ENCODE results near the gene MYRFL.

The MYRFL gene

GRCh38 chr12:69932154-69932553 is 107.1 kb downstream of the MYRFL start:
- no peak for DNase-seq (ENCODE audit: low spot score)
- Histone ChIP-seq H3K27ac (ENCODE audit: poor library complexity, severe bottlenecking) (no peak overlapping the region), H3K9me3 (ENCODE audit: severe bottlenecking) (no peaks in the 10 kb centered on the region), H3K4me1 (ENCODE audit: insufficient read depth, poor library complexity, severe bottlenecking) (no peaks in the 10 kb centered on the region), H3K27me3 (ENCODE audit: insufficient read depth, poor library complexity, severe bottlenecking) (no peaks in the 10 kb centered on the region), H3K4me3 (ENCODE audit: severe bottlenecking) (no peak overlapping the region), H3K36me3 (ENCODE audit: low read depth) (no peaks in the 10 kb centered on the region)
- ATAC-seq (ENCODE audit: low read depth), result no peak
- no peak for TF ChIP-seq CTCF (IDR thresholded peaks at IDR 0.05; ENCODE audit: poor library complexity, severe bottlenecking)

- Histone ChIP-seq H3K27ac (ENCODE audit: poor library complexity, severe bottlenecking) (no peak overlapping the region), H3K27me3 (ENCODE audit: insufficient read depth, poor library complexity, severe bottlenecking) (no peaks in the 10 kb centered on the region), H3K36me3 (ENCODE audit: low read depth) (no peaks in the 10 kb centered on the region), H3K9me3 (ENCODE audit: severe bottlenecking) (no peaks in the 10 kb centered on the region), H3K4me3 (ENCODE audit: severe bottlenecking) (no peak overlapping the region), H3K4me1 (ENCODE audit: insufficient read depth, poor library complexity, severe bottlenecking) (no peaks in the 10 kb centered on the region)
- TF ChIP-seq CTCF (IDR thresholded peaks at IDR 0.05; ENCODE audit: poor library complexity, severe bottlenecking), result no peak
- no peak for DNase-seq (ENCODE audit: low spot score)
- no peak for ATAC-seq (ENCODE audit: low read depth)
These were observed 107.9 kb downstream of the MYRFL start for GRCh38 chr12:69932676-69933552.

- Histone ChIP-seq H3K9me3 (ENCODE audit: severe bottlenecking) (no peaks in the 10 kb centered on the region), H3K4me1 (ENCODE audit: insufficient read depth, poor library complexity, severe bottlenecking) (no peaks in the 10 kb centered on the region), H3K4me3 (ENCODE audit: severe bottlenecking) (no peak overlapping the region), H3K27ac (ENCODE audit: poor library complexity, severe bottlenecking) (no peak overlapping the region), H3K36me3 (ENCODE audit: low read depth) (no peaks in the 10 kb centered on the region), H3K27me3 (ENCODE audit: insufficient read depth, poor library complexity, severe bottlenecking) (no peaks in the 10 kb centered on the region)
- DNase-seq (ENCODE audit: low spot score) (no peak), ATAC-seq (ENCODE audit: low read depth) (no peak)
- TF ChIP-seq CTCF (IDR thresholded peaks at IDR 0.05; ENCODE audit: poor library complexity, severe bottlenecking), result no peak
These were observed 109.0 kb downstream of the MYRFL start for GRCh38 chr12:69934011-69934410.

GRCh38 chr12:69935651-69936100 is 110.6 kb downstream of the MYRFL start:
- Histone ChIP-seq H3K27ac (ENCODE audit: poor library complexity, severe bottlenecking) (no peak overlapping the region), H3K27me3 (ENCODE audit: insufficient read depth, poor library complexity, severe bottlenecking) (no peaks in the 10 kb centered on the region), H3K9me3 (ENCODE audit: severe bottlenecking) (no peaks in the 10 kb centered on the region), H3K4me1 (ENCODE audit: insufficient read depth, poor library complexity, severe bottlenecking) (no peaks in the 10 kb centered on the region), H3K36me3 (ENCODE audit: low read depth) (no peaks in the 10 kb centered on the region), H3K4me3 (ENCODE audit: severe bottlenecking) (no peak overlapping the region)
- ATAC-seq (ENCODE audit: low read depth), result no peak
- no peak for DNase-seq (ENCODE audit: low spot score)
- no peak for TF ChIP-seq CTCF (IDR thresholded peaks at IDR 0.05; ENCODE audit: poor library complexity, severe bottlenecking)

- H3K4me1 ChIP-seq (ENCODE audit: insufficient read depth, poor library complexity, severe bottlenecking), result no peaks in the 10 kb centered on the region
- no peaks in the 10 kb centered on the region for H3K9me3 ChIP-seq (ENCODE audit: severe bottlenecking)
- TF ChIP-seq CTCF (IDR thresholded peaks at IDR 0.05; ENCODE audit: poor library complexity, severe bottlenecking), result no peak
- DNase-seq (ENCODE audit: low spot score), result no peak
- H3K27me3 ChIP-seq (ENCODE audit: insufficient read depth, poor library complexity, severe bottlenecking), result no peaks in the 10 kb centered on the region
- no peak overlapping the region for H3K27ac ChIP-seq (ENCODE audit: poor library complexity, severe bottlenecking)
- no peak for ATAC-seq (ENCODE audit: low read depth)
- H3K4me3 ChIP-seq (ENCODE audit: severe bottlenecking), result no peak overlapping the region
- no peaks in the 10 kb centered on the region for H3K36me3 ChIP-seq (ENCODE audit: low read depth)
These were observed 111.2 kb downstream of the MYRFL start for GRCh38 chr12:69936214-69936731.

Measured in RWPE2 (cell line).